ENCODE results near the gene MAML3.

Gene MAML3

GRCh38 chr4:140152013-140152703 is 1.8 kb downstream of the MAML3 start:
- H3K4me3 ChIP-seq (ENCODE audit: low read depth, low read length): peak overlapping the region; percentile 2; the same call in 1 of the 2 replicates
- peak; percentile 1 for TF ChIP-seq CTCF (IDR thresholded peaks at IDR 0.05; ENCODE audit: low read depth, low read length, missing control alignments)
- DNase-seq (ENCODE audit: low read depth): no peak

- no peak for TF ChIP-seq CTCF (IDR thresholded peaks at IDR 0.05; ENCODE audit: low read depth, low read length, missing control alignments)
- no peak for DNase-seq (ENCODE audit: low read depth)
- peak overlapping the region; percentile 2 for H3K4me3 ChIP-seq (ENCODE audit: low read depth, low read length)
Measured at GRCh38 chr4:140151699-140152012, 2.3 kb downstream of the MAML3 start.

- no peak for TF ChIP-seq CTCF (IDR thresholded peaks at IDR 0.05; ENCODE audit: low read depth, low read length, missing control alignments)
- DNase-seq (ENCODE audit: low read depth): no peak
- peak overlapping the region; percentile 29 for H3K4me3 ChIP-seq (ENCODE audit: low read depth, low read length)
Measured at GRCh38 chr4:140150886-140151698, 2.9 kb downstream of the MAML3 start.

GRCh38 chr4:140150636-140150885 is 3.4 kb downstream of the MAML3 start:
- H3K4me3 ChIP-seq (ENCODE audit: low read depth, low read length): peak overlapping the region; percentile 29; the same call in 1 of the 2 replicates
- TF ChIP-seq CTCF (IDR thresholded peaks at IDR 0.05; ENCODE audit: low read depth, low read length, missing control alignments): no peak
- DNase-seq (ENCODE audit: low read depth): no peak

- no peak for TF ChIP-seq CTCF (IDR thresholded peaks at IDR 0.05; ENCODE audit: low read depth, low read length, missing control alignments)
- no peak for DNase-seq (ENCODE audit: low read depth)
- H3K4me3 ChIP-seq (ENCODE audit: low read depth, low read length): peak overlapping the region; percentile 6; the same call in 1 of the 2 replicates
Measured at GRCh38 chr4:140149846-140150635, 3.9 kb downstream of the MAML3 start.

- DNase-seq (ENCODE audit: low read depth): no peak
- H3K4me3 ChIP-seq (ENCODE audit: low read depth, low read length): no peak overlapping the region
- no peak for TF ChIP-seq CTCF (IDR thresholded peaks at IDR 0.05; ENCODE audit: low read depth, low read length, missing control alignments)
Measured at GRCh38 chr4:140144050-140144449, 9.9 kb downstream of the MAML3 start.
